Measurements from ENCODE around the gene FLACC1. TPM values are rescaled to one million over a fixed set of nuclear protein-coding genes. Genes with fewer than 3 reads are reported as not detected.

Gene FLACC1
- total RNA-seq, 1 experiment from 2014 or later, result 0.17 TPM

- ChIA-PET POLR2A (no interaction called here), CTCF (no interaction called here)
- Mint-ChIP-seq H3K9me3 (peaks cover 29% of the 10 kb centered on the region), H3K4me3 (no peak overlapping the region), H3K27me3 (ENCODE audit: low read depth) (no peaks in the 10 kb centered on the region), H3K4me1 (peaks cover 9% of the 10 kb centered on the region; the same call in 1 of the 2 replicates), H3K27ac (no peak overlapping the region), H3K36me3 (peaks cover 8% of the 10 kb centered on the region)
- DNase-seq (ENCODE audit: low spot score) (no peak), ATAC-seq (no peak)
- TF ChIP-seq PRDM15 (CRISPR knock-in tag; IDR thresholded peaks at IDR 0.05), result no peak
- no peak for TF ChIP-seq NR2C2 (CRISPR knock-in tag; IDR thresholded peaks at IDR 0.05)
- no peak for TF ChIP-seq NR1H2 (CRISPR knock-in tag; IDR thresholded peaks at IDR 0.05)
- no peak for TF ChIP-seq NFYB (CRISPR knock-in tag; conservative IDR thresholded peaks at IDR 0.05; ENCODE audit: low read depth)
- TF ChIP-seq AFF4 (CRISPR knock-in tag; IDR thresholded peaks at IDR 0.05; ENCODE audit: borderline replicate concordance), result no peak
- TF ChIP-seq ZNF317 (CRISPR knock-in tag; IDR thresholded peaks at IDR 0.05; ENCODE audit: borderline replicate concordance, low read depth), result no peak
- no peak for TF ChIP-seq PRRX2 (CRISPR knock-in tag; IDR thresholded peaks at IDR 0.05)
- TF ChIP-seq KAT7 (CRISPR knock-in tag; IDR thresholded peaks at IDR 0.05; ENCODE audit: borderline replicate concordance), result no peak
- TF ChIP-seq ERG (CRISPR knock-in tag; IDR thresholded peaks at IDR 0.05), result no peak
- TF ChIP-seq USF1 (CRISPR knock-in tag; IDR thresholded peaks at IDR 0.05), result no peak
- no peak for TF ChIP-seq MYBL2 (CRISPR knock-in tag; IDR thresholded peaks at IDR 0.05)
- TF ChIP-seq GTF2I (CRISPR knock-in tag; conservative IDR thresholded peaks at IDR 0.05), result no peak
- TF ChIP-seq ZNF219 (CRISPR knock-in tag; IDR thresholded peaks at IDR 0.05; ENCODE audit: borderline replicate concordance), result no peak
- TF ChIP-seq FOXJ3 (CRISPR knock-in tag; IDR thresholded peaks at IDR 0.05; ENCODE audit: borderline replicate concordance), result no peak
- no peak for TF ChIP-seq GRHL2 (CRISPR knock-in tag; IDR thresholded peaks at IDR 0.05; ENCODE audit: insufficient replicate concordance, severe bottlenecking)
- no peak for TF ChIP-seq SOX15 (CRISPR knock-in tag; IDR thresholded peaks at IDR 0.05)
- TF ChIP-seq FOXP4 (CRISPR knock-in tag; IDR thresholded peaks at IDR 0.05), result no peak
These were observed 9.0 kb upstream of the FLACC1 start for GRCh38 chr2:201366146-201366545.
